ENCODE measurements around the gene JAZF1.

- TF ChIP-seq CTCF (IDR thresholded peaks at IDR 0.05) = no peak
- TF ChIP-seq EZH2 (IDR thresholded peaks at IDR 0.05; ENCODE audit: borderline replicate concordance, insufficient read depth, low read depth, low read length, poor library complexity, severe bottlenecking) = no peak
These were observed 215.8 kb downstream of the JAZF1 start for GRCh38 chr7:27964820-27965219.

Data from B cell (primary cell).